Measurements from ENCODE around the gene PPDPF. TPM values are rescaled to one million over a fixed set of nuclear protein-coding genes. Genes with fewer than 3 reads are reported as not detected.

PPDPF gene
- total RNA-seq, 2 donors from 2014 or later = 138 to 185 TPM

DNA sequence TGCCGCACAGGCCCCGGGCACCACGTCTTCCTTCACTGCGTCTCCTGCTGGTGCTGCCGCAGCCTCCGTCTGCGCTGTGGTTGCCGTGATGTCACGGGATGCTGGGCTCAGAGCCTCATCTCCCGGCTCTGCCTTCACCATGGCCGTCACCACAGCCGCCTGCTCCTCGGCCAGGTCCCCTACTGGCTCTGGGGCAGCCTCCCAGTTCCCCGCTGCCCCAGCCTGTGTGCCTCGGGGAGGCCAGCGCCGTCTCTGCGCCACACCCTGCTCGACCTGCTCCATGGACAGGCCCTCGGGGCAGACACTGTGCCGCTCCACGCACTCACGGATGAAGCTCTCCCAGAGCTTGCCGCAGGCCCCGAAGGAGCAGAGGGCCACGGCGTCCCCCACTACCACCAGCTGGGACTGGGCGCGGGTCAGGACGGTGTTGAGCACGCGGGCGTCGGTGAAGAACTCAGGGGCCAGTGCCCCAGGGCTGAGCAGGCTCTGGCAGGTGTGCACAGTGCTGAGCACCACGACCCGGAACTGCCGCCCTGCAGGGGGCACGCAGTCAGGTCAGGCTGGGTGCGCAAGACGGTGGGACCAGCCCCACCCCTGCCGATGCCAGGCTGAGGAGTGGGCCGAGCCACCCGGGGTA is 45.3 kb downstream of the PPDPF start:
- H3K27me3 ChIP-seq = no peaks in the 10 kb centered on the region
- no peak overlapping the region for H3K4me3 ChIP-seq
- no peak overlapping the region for H3K27ac ChIP-seq
- TF ChIP-seq, protein P1, sequence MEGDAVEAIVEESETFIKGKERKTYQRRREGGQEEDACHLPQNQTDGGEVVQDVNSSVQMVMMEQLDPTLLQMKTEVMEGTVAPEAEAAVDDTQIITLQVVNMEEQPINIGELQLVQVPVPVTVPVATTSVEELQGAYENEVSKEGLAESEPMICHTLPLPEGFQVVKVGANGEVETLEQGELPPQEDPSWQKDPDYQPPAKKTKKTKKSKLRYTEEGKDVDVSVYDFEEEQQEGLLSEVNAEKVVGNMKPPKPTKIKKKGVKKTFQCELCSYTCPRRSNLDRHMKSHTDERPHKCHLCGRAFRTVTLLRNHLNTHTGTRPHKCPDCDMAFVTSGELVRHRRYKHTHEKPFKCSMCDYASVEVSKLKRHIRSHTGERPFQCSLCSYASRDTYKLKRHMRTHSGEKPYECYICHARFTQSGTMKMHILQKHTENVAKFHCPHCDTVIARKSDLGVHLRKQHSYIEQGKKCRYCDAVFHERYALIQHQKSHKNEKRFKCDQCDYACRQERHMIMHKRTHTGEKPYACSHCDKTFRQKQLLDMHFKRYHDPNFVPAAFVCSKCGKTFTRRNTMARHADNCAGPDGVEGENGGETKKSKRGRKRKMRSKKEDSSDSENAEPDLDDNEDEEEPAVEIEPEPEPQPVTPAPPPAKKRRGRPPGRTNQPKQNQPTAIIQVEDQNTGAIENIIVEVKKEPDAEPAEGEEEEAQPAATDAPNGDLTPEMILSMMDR (IDR thresholded peaks at IDR 0.05) = no peak
- DNase-seq (ENCODE audit: low spot score) = no peak
- peaks cover 50% of the 10 kb centered on the region for H3K36me3 ChIP-seq
- H3K9me3 ChIP-seq = no peaks in the 10 kb centered on the region
- H3K4me1 ChIP-seq = no peaks in the 10 kb centered on the region

DNA sequence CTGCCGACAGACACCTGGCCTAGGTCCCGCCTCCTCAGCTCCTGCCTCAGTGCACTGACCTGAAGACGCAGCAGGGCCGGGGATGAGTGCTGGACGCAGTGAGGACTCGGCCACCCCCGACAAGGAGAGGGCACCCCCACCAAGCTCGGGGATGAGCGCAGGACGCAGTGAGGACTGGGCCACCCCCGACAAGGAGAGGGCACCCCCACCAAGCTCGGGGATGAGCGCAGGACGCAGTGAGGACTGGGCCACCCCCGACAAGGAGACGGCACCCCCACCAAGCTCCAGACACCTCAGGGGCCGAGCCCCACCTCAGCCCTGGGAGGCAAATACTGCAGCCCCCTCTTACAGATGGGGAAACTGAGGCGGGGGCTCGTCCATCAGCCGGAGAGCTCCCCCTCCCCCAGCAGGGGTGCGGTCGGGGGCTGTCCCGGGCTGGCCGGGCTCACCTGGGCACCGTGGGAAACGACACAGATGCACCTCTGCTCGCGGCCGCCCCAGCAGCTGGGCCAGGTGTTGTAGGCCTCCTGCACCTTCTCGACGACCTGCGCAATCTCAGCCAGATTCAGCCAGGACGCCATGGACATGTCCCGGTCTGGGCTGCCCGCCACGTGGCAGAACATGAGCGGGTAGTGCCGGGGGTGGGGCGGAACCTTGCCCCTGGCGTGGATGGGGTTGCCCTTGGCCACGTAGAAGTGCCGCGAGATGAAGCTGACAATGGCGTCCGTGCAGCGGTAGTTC is 46.0 kb downstream of the PPDPF start:
- Histone ChIP-seq H3K9me3 (no peaks in the 10 kb centered on the region), H3K36me3 (peaks cover 43% of the 10 kb centered on the region), H3K27ac (no peak overlapping the region), H3K4me3 (no peak overlapping the region), H3K4me1 (no peaks in the 10 kb centered on the region), H3K27me3 (no peaks in the 10 kb centered on the region)
- TF ChIP-seq, protein P1 (IDR thresholded peaks at IDR 0.05) = no peak
- DNase-seq (ENCODE audit: low spot score) = no peak

DNA sequence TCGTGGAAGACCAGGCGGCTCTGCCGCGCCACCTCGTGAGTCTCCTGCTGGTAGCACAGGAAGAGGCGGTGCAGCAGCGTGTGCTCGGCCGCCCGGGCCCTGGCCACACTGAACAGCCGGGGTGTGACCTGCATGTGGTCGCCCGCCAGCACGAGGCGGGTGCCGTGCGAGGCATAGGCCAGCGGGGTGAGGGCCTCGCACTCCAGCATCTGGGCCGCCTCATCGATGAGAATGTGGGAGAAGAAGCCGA is 46.5 kb downstream of the PPDPF start:
- no peaks in the 10 kb centered on the region for H3K4me1 ChIP-seq
- DNase-seq (ENCODE audit: low spot score) = no peak
- TF ChIP-seq, protein P1 (IDR thresholded peaks at IDR 0.05) = no peak
- H3K36me3 ChIP-seq = peaks cover 40% of the 10 kb centered on the region
- H3K4me3 ChIP-seq = no peak overlapping the region
- H3K27ac ChIP-seq = no peak overlapping the region
- no peaks in the 10 kb centered on the region for H3K27me3 ChIP-seq
- no peaks in the 10 kb centered on the region for H3K9me3 ChIP-seq

DNA sequence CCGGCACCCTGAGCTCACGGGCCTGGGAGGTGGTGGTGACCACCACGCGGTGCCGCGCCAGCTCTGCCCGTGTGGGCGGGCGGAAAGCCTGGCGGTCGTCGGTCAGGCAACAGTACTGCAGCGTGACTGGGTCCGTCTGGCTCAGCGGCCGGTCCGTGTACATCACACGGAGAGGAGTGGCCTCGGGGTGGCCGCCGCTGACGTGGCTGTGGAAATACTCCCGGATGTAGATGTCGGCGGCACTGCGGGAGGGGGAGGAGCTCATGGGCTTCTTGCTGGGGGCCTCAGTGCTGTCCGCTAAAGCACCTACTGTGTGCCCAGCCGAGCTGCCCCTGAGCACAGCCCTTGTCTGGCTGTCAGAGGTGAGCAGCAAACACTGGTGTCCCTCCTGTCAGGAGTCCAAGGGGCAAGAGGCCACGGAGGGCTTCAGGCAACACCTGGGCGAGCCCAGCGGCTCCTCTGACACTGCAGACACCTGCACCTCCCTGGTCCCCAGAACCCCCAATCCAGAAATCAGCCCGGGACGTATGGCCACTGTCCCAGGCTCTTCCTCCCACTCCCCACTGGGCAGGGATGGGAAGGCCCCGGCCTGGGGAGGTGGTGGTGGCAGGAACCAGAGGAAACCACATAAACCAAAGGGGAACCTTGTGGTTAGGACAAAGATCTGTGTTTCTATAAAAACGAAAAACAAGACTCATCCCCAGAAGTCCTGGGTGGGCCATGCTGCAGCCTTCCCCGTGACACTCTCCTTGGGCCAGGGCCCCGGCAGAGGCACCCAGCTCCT is 47.0 kb downstream of the PPDPF start:
- TF ChIP-seq, protein P1 (IDR thresholded peaks at IDR 0.05) = no peak
- no peak overlapping the region for H3K4me3 ChIP-seq
- H3K4me1 ChIP-seq = no peaks in the 10 kb centered on the region
- H3K9me3 ChIP-seq = no peaks in the 10 kb centered on the region
- no peak for DNase-seq (ENCODE audit: low spot score)
- H3K27ac ChIP-seq = no peak overlapping the region
- H3K36me3 ChIP-seq = peaks cover 40% of the 10 kb centered on the region
- H3K27me3 ChIP-seq = no peaks in the 10 kb centered on the region

DNA sequence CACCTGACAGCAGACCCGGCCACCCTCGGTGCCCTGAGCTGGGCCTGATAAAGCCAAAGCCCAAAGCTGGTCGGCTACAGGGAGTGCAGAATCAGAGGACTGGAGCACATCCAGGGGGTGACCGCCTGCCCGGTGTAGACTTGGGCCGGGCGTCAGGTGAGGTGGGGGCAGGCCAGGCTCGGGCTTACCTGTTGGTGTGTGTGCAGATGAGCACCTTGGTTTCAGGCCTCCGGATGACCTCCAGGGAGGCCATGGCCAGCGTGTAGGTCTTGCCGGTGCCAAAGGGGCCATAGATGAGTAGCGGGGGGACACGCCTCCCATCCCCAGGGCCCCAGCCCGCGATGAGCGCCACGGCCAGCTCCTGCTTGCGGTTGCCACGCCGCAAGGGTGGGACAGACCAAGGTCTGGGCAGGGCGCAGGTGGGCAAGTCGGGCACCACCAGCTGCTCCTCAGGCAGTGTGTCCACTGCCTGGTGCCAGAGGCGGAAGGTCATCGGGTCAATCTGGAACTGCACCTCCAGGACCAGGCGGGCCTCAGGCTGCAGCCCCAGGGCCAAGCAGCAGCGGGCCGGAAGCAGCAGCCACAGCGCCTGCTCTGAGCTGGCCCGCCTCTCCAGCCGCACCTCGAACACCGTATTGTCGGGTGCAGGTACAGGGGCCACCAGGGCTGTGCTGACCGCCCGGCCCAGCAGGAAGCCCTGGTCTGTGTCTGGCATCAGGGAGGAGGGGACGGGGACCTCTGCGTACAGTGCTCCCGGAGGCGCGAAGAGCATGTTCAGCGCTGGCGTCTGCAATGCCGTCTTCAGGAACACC is 47.8 kb downstream of the PPDPF start:
- peaks cover 0 to 8% of the 10 kb centered on the region in 2 donors for H3K4me1 ChIP-seq
- TF ChIP-seq, protein P1 (IDR thresholded peaks at IDR 0.05) = no peak
- H3K36me3 ChIP-seq = peaks cover 33% of the 10 kb centered on the region
- no peaks in the 10 kb centered on the region for H3K9me3 ChIP-seq
- no peak overlapping the region for H3K27ac ChIP-seq
- H3K4me3 ChIP-seq = no peak overlapping the region
- no peaks in the 10 kb centered on the region for H3K27me3 ChIP-seq
- DNase-seq (ENCODE audit: low spot score) = no peak

Data from right atrium auricular region (tissue), 2 donors.